Measurements from ENCODE around the gene HTR7.
"Not testable (repeated sequence)": the region's sequence is repeated elsewhere in the genome, so short reads cannot be mapped to it uniquely, and the experiment has no call there.

HTR7 gene

DNA sequence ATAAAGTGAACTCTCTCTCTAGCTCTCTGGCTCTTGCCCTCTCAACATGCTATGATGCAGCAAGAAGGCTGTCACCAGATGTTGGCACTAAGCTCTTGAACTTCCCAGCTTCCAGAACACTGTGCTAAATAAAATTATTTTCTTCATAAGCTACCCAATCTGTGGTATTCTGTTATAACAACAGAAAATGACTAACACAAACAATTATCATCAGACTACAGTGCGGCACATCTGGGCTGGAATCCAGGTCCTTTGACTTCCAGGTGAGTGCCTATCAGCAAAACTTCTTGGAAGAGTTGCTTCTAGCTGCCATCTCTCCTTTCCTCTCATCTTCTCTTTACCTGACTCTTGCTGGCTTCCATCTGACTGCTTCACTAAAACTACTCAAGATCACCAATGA lies 20.4 kb downstream of the HTR7 start:
- H3K4me3 Mint-ChIP-seq = no peak overlapping the region
- no peaks in the 10 kb centered on the region for H3K9me3 Mint-ChIP-seq
- H3K27me3 Mint-ChIP-seq = peaks cover 15% of the 10 kb centered on the region
- no peak overlapping the region for H3K27ac Mint-ChIP-seq
- ATAC-seq = no peak
- H3K4me1 Mint-ChIP-seq = no peaks in the 10 kb centered on the region
- DNase-seq = no peak

DNA sequence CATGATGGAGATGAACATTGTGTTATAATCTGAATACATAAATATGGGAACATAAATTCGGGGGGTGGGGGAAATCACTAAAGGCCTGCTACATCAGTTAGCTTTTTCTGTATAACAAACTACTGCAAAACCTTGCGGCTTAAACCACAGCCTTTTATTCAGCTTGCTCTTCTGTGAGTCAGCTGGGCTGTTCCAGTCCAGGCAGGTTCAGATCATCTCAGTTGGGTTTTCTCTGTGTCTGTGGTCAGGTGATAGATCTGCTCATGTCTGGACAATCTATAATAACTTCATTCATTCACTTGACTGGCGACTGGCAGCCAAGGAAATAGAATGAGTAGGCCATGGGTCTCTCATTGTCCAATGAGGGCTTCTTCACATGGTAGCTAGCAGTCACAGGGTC lies 23.5 kb downstream of the HTR7 start:
- H3K27ac Mint-ChIP-seq = no peak overlapping the region
- H3K27me3 Mint-ChIP-seq = peaks cover 15% of the 10 kb centered on the region
- no peak for ATAC-seq
- H3K4me3 Mint-ChIP-seq = no peak overlapping the region
- H3K4me1 Mint-ChIP-seq = no peaks in the 10 kb centered on the region
- H3K9me3 Mint-ChIP-seq = no peaks in the 10 kb centered on the region
- DNase-seq = no peak

DNA sequence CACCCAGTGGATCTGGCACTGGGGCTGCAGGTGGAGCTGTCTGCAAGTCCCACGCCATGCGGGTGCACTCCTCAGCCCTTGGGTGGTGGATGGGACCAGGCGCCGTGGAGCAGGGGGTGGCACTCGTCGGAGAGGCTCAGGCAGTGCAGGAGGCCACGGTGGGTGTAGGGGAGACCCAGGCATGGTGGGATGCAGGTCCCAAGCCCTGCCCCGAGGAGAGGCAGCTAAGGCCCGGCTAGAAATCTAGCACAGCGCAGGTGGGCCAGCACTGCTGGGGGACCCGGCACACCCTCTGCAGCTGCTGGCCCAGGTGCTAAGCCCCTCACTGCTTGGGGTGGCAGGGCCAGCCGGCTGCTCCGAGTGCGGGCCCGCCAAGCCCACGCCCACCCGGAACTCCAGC lies 25.7 kb downstream of the HTR7 start:
- Mint-ChIP-seq H3K27me3 (peaks cover 14% of the 10 kb centered on the region), H3K4me1 (no peaks in the 10 kb centered on the region)
- ATAC-seq = peak; percentile 37

DNA sequence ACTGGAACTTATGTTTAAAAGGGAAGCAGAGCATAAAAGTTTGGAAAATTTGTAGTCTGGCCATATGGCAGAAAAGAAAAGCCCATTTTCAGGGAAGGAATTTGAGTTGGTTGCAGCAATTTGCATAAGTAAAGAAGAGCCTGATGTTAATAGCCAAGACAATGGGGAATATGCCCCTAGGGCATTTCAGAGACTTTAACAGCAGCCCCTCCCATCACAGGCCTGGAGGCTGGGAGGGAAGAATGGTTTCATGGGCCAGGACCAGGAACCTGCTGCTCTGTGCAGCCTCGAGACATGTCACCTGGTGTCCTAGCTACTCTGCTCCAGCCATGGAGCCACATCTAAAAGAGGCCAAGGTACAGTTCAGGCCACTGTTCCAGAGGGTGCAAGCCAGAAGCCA lies 35.3 kb downstream of the HTR7 start:
- H3K27ac Mint-ChIP-seq = no peak overlapping the region
- no peaks in the 10 kb centered on the region for H3K4me1 Mint-ChIP-seq
- H3K4me3 Mint-ChIP-seq = no peak overlapping the region
- no peak for DNase-seq
- peaks cover 36% of the 10 kb centered on the region for H3K27me3 Mint-ChIP-seq
- ATAC-seq = no peak
- peaks cover 9 to 12% of the 10 kb centered on the region in 2 donors for H3K9me3 Mint-ChIP-seq

More for the DNA sequence above, 25.7 kb downstream of the HTR7 start:
- H3K27ac Mint-ChIP-seq = no peak overlapping the region
- no peak overlapping the region for H3K4me3 Mint-ChIP-seq
- no peaks in the 10 kb centered on the region for H3K9me3 Mint-ChIP-seq
- no peak for DNase-seq

DNA sequence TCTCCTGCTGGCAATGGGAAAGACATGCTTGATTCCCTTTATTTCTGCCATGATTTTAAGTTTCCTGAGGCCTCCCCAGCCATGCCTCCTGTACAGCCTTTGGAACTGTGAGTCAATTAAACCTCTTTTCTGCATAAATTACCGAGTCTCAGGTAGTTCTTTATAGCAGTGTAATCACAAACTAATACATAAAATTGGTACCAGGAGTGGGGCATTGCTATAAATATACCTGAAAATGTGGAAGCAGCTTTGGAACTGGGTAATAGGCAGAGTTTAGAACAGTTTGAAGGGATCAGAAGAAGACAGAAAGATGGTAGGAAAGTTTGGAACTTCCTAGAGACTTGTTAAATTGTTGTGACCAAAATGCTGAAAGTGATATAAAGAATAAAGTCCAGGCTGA lies 36.0 kb downstream of the HTR7 start:
- not testable (repeated sequence) for H3K4me3 Mint-ChIP-seq, ATAC-seq, DNase-seq, H3K27ac Mint-ChIP-seq, H3K4me1 Mint-ChIP-seq
- Mint-ChIP-seq H3K27me3 (peaks cover 30% of the 10 kb centered on the region), H3K9me3 (peaks cover 9 to 12% of the 10 kb centered on the region in 2 donors)

DNA sequence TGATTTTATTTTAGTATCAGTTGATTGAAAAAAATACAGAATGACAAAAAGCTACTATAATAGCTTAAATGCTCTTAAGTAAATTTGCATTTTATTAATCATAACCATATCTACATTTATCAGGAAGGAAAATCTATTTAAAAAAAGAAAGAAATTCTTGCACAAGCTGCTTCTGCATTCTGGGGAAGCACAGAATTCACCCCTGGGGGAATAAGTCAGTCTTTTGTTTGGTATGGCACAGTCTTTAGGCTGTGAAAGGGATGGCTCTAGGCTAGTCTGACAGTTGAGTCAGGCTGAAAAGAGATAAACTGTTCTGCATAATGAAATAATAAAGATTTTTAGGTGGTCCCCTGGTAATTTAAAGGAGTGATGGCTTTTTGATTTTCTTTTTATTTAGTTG lies 37.9 kb downstream of the HTR7 start:
- Mint-ChIP-seq H3K4me3 (no peak overlapping the region), H3K4me1 (no peaks in the 10 kb centered on the region), H3K27me3 (peaks cover 16% of the 10 kb centered on the region), H3K27ac (no peak overlapping the region), H3K9me3 (peaks cover 9 to 12% of the 10 kb centered on the region in 2 donors)
- DNase-seq (no peak), ATAC-seq (no peak)

DNA sequence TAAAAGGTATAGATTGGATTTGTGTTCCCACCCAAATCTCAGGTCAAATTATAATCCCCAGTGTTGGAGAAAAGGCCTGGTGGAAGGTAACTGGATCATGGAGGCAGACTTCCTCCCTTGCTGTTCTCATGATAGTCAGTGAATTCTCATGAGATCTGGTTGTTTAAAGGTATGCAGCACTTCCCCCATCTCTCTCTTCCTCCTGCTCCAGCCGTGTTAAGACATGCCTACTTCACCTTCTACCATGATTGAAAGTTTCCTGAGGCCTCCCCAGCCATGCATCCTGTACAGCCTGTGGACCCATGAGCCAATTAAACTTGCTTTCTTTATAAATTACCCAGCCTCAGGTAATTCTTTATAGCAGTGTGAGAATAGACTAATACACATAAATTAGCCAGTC lies 39.1 kb downstream of the HTR7 start:
- no peak overlapping the region for H3K4me3 Mint-ChIP-seq
- DNase-seq (no peak), ATAC-seq (no peak)
- peaks cover 13% of the 10 kb centered on the region for H3K27me3 Mint-ChIP-seq
- H3K27ac Mint-ChIP-seq = no peak overlapping the region
- peaks cover 9 to 12% of the 10 kb centered on the region in 2 donors for H3K9me3 Mint-ChIP-seq
- H3K4me1 Mint-ChIP-seq = no peaks in the 10 kb centered on the region

DNA sequence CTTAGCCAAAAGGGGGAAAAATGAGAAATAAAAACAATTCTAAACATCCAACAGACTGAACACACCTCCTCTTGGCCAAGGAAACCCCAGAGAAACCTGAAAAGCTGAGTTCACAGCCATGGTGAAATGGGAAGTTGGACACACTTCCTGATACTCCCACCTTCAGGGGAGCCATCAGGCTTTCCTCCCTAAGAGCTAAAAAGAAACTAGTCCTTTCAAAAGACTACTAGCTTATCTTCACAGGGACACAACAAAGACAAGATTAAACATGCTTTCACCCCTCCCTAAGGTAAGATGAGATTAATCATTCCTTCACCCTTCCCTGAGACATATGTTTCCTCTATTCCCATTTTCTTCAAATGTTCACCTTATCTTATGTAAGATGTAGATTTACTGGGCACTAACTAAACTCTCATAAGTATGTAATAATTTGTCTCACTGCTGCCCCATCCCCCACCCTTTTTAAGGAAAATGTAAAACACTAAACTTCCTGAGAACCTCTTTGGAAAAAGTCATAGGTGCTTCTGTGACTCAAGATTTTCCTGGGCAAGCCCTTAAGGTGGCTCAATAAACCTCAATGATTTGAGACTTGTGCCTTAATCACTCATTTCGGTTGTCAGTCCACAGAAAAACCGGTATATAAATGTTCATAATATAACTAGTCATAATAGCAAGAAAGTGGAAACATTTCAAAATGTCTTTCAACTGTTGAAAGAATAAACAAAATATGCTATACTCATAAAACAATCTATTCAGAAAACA lies 40.5 kb downstream of the HTR7 start:
- Mint-ChIP-seq H3K27me3 (peaks cover 8% of the 10 kb centered on the region), H3K27ac (no peak overlapping the region), H3K9me3 (peaks cover 6 to 9% of the 10 kb centered on the region in 2 donors), H3K4me3 (no peak overlapping the region), H3K4me1 (no peaks in the 10 kb centered on the region)
- no peak for ATAC-seq
- no peak for DNase-seq

DNA sequence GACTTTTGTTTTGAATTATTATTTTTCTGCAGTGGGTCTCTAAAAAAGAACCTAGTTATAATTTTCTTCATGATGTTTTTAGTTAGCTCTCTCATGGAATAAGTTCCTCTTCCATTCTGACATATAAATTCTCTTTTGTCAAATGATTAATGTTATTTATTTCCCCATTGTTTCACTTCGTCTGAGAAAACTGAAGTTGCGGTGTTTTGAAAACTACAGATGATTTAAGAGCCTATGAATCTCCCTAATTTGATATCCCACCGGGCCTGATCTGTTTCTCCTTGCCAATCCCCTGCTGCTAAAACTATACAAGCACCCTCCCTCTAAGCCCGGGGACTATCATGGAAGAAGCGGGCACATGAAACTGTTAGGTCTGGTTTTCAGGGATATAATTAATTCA lies 41.4 kb downstream of the HTR7 start:
- ATAC-seq (no peak), DNase-seq (no peak)
- Mint-ChIP-seq H3K4me1 (no peaks in the 10 kb centered on the region), H3K4me3 (no peak overlapping the region), H3K9me3 (peaks cover 0 to under 1% of the 10 kb centered on the region in 2 donors), H3K27ac (no peak overlapping the region), H3K27me3 (peaks cover 8% of the 10 kb centered on the region)

DNA sequence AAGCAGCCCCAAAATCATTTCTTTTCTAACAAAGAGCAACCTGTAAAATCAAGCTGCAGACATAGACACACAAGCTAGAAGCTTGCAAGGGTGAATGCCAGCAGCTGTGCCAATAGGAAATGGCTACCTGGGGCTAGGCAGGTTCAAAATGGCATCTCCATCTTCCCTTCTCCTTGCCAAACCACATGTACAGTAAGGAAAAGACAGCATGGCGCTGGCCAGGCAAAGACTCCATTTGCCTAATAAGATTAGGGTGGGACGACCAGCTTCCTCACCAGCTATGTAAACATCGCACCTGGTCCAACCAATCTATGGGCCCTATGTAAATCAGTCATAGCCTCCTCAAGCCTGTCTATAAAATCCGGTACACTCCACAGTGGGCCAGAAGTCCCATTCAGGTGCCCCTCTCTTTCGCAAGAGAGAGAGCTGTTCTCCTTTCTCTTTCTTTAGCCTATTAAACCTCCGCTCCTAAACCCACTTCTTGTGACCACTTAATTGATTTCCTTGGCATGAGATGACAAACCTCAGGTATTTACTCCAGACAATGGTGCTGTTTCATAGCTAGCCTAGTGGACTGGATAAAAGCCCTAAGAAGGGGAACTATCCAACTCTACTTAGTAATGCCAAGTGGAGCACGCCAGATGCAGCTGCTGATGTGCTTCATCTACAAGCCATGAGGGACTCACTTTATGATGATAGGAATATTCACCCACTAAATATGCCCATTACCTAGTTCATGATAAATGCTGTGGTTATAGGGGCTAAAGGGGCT lies 44.1 kb downstream of the HTR7 start:
- no peak overlapping the region for H3K4me3 Mint-ChIP-seq
- ATAC-seq = no peak
- H3K4me1 Mint-ChIP-seq = no peaks in the 10 kb centered on the region
- DNase-seq = no peak
- H3K27me3 Mint-ChIP-seq = peaks cover 5% of the 10 kb centered on the region
- no peak overlapping the region for H3K27ac Mint-ChIP-seq
- no peaks in the 10 kb centered on the region for H3K9me3 Mint-ChIP-seq

DNA sequence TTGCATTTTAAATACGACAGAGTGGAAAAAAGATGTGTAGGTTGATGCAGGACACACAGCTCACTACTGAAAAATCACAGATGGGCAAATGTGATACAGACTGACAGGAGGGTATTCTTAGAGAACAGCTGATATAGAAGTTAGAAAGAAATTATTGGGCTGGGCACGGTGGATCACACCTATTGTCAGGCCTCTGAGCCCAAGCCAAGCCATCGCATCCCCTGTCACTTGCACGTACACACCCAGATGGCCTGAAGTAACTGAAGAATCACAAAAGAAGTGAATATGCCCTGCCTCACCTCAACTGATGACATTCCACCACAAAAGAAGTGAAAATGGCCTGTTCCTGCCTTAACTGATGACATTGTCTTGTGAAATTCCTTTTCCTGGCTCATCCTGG lies 50.7 kb downstream of the HTR7 start:
- H3K4me1 Mint-ChIP-seq, ATAC-seq, H3K4me3 Mint-ChIP-seq, H3K9me3 Mint-ChIP-seq, H3K27ac Mint-ChIP-seq, DNase-seq: not testable (repeated sequence)
- peaks cover 29% of the 10 kb centered on the region for H3K27me3 Mint-ChIP-seq

DNA sequence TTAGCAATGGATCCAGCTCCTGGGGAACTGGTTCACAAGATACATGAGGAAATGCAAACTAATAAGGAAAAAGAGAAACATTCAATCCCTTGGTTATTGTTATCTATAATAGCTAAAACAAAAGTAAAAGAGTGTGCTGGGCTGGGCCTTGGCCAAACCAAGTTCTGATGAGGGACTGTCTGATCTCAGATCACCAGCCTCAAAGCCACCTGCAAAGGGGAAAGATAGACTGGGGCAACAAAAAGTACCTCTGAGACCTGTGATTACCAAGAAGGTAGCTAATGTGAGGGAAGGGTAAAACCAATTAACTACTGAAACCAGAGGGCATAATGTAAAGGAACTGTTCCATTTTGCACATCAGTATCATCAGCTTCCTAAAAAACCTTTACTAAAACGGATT lies 51.2 kb downstream of the HTR7 start:
- Mint-ChIP-seq H3K27me3 (peaks cover 29% of the 10 kb centered on the region), H3K4me3 (no peak overlapping the region), H3K4me1 (no peaks in the 10 kb centered on the region), H3K9me3 (no peaks in the 10 kb centered on the region), H3K27ac (no peak overlapping the region)
- ATAC-seq (no peak), DNase-seq (no peak)

DNA sequence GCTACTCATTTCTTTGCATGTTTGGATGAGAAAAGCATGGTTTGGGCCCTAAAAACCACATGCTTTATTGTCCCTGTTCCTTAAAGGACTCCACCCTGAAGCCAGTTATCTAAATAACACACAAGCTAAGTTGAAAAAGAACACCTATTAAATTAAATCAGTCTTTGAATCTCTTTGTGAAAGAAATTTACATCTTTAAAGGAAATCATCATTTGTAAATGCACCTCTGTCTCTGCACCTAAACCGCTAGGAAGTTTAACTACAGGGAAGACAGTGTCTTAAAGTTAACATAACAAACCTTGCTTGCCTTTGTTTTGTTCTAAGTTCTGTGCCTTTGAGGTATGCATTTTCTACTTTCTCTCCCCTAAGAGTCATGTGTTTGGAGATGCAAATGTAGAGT lies 52.6 kb downstream of the HTR7 start:
- Mint-ChIP-seq H3K27ac (no peak overlapping the region), H3K4me1 (no peaks in the 10 kb centered on the region), H3K27me3 (peaks cover 29% of the 10 kb centered on the region), H3K4me3 (no peak overlapping the region), H3K9me3 (no peaks in the 10 kb centered on the region)
- DNase-seq = no peak
- ATAC-seq = no peak

DNA sequence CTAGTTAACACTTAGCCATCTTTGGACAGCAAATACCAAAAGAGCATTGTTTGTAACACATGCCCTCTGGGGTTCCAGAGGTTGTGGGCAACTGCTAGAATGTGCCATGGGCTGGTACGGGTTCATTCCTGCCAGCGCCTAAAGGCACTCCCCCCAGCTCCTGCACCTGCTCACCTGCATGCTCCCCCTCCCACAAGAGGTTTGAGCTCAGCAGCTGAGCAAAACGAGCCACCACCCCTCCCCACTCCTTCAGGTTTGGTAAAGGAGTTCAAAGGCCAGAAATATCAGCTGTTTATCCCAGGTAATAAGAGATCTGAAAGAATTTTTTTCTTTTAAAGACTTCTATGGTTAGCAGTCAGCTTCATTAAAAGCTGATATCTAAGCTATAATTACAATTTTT lies 53.5 kb downstream of the HTR7 start:
- no peak for ATAC-seq

DNA sequence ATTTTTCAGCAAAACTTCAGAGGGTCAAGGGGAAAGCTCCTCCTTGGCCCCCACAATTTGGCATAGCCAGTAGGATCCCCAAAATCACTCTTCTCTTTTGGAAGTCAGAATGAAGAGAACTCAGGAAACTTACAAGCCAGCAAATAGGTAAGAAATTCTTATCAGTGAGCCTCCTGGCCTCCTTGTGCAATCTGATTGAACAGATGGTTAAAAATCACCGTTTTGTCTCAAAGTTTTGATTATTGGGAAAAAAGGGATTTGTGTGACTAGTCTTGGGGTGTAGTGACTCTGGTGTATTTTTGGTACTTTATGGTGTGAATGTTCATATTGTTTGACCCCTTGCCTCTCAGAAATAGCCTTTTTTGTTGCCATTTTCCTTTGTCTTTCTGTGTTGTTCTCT lies 56.2 kb downstream of the HTR7 start:
- no peak overlapping the region for H3K4me3 Mint-ChIP-seq
- DNase-seq = no peak
- no peak overlapping the region for H3K27ac Mint-ChIP-seq
- no peaks in the 10 kb centered on the region for H3K9me3 Mint-ChIP-seq
- H3K27me3 Mint-ChIP-seq = peaks cover 18% of the 10 kb centered on the region
- no peak for ATAC-seq
- H3K4me1 Mint-ChIP-seq = no peaks in the 10 kb centered on the region

More for the DNA sequence above, 53.5 kb downstream of the HTR7 start:
- Mint-ChIP-seq H3K4me1 (no peaks in the 10 kb centered on the region), H3K27me3 (peaks cover 30% of the 10 kb centered on the region), H3K27ac (no peak overlapping the region), H3K9me3 (no peaks in the 10 kb centered on the region), H3K4me3 (no peak overlapping the region)
- no peak for DNase-seq

DNA sequence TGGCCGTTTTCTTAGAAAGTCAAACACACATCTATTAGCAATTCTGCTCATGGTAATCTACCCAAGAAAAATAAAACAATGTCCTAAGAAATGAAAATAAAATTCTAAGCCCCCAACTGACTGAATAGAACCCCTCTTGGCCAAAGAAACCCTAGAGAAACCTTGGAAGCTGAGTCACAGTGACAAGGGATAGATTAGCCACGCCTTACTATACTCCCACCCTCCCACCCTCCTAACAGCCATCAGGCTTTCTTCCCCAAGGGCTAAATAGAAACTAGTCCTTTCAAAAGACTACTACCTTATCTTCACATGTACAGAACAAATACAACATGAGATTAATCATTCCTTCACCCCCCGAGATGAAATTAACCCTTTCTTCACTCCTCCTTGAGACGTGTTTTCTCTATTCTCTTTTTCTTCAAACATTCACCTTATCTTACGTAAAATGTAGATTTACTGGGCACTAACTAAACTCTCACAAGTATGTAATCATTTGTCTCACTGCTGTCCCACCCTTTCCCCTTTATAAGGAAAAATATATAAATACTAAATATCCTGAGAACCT lies 57.5 kb downstream of the HTR7 start:
- H3K4me1 Mint-ChIP-seq = no peaks in the 10 kb centered on the region
- H3K27ac Mint-ChIP-seq = no peak overlapping the region
- H3K27me3 Mint-ChIP-seq = peaks cover 25% of the 10 kb centered on the region
- H3K9me3 Mint-ChIP-seq = peaks cover 6 to 8% of the 10 kb centered on the region in 2 donors
- ATAC-seq (no peak), DNase-seq (no peak)
- no peak overlapping the region for H3K4me3 Mint-ChIP-seq
